Mucosa of stomach (tissue), 1 donor: ENCODE data around the gene CKMT1B.
"Not testable (repeated sequence)": the region's sequence is repeated elsewhere in the genome, so short reads cannot be mapped to it uniquely, and the experiment has no call there.

ENCODE experiments used
- H3K27me3 ChIP-seq: one replicate; pipeline ENCODE4 v1.7.0; 2013; ENCODE audit warnings: mild to moderate bottlenecking, low read length; ENCODE audit not compliant: control insufficient read depth, insufficient read depth
- H3K36me3 ChIP-seq: one replicate; pipeline ENCODE4 v1.7.0; 2013; ENCODE audit warnings: low read length; ENCODE audit not compliant: control insufficient read depth, insufficient read depth
- H3K4me1 ChIP-seq: one replicate; pipeline ENCODE4 v1.7.0; 2013; ENCODE audit warnings: mild to moderate bottlenecking, low read length; ENCODE audit not compliant: control insufficient read depth, insufficient read depth
- H3K4me3 ChIP-seq: one replicate; pipeline ENCODE4 v1.7.0; 2013; ENCODE audit warnings: low read length
- H3K9ac ChIP-seq: one replicate; pipeline ENCODE4 v1.7.0; 2013; ENCODE audit warnings: mild to moderate bottlenecking, low read length, moderate library complexity
- H3K9me3 ChIP-seq: one replicate; pipeline ENCODE4 v1.7.0; 2013; ENCODE audit warnings: mild to moderate bottlenecking, low read length, moderate library complexity; ENCODE audit not compliant: control insufficient read depth
- donor health status: Pancreatic carcinoma.

The CKMT1B gene

GRCh38 chr15:43592841-43593240 is 986 bp upstream of the CKMT1B start:
- not testable (repeated sequence) for H3K4me3 ChIP-seq, H3K9ac ChIP-seq, H3K27me3 ChIP-seq, H3K36me3 ChIP-seq, H3K4me1 ChIP-seq, H3K9me3 ChIP-seq

GRCh38 chr15:43599131-43599530 is 5.3 kb downstream of the CKMT1B start:
- H3K27me3 ChIP-seq, H3K36me3 ChIP-seq, H3K4me1 ChIP-seq, H3K9me3 ChIP-seq, H3K4me3 ChIP-seq, H3K9ac ChIP-seq: not testable (repeated sequence)

- H3K9me3 ChIP-seq, H3K4me3 ChIP-seq, H3K4me1 ChIP-seq, H3K9ac ChIP-seq, H3K27me3 ChIP-seq, H3K36me3 ChIP-seq: not testable (repeated sequence)
Measured at GRCh38 chr15:43600200-43600599, 6.4 kb downstream of the CKMT1B start.

GRCh38 chr15:43602233-43602632 is 8.4 kb downstream of the CKMT1B start:
- not testable (repeated sequence) for H3K4me3 ChIP-seq, H3K27me3 ChIP-seq, H3K36me3 ChIP-seq, H3K9me3 ChIP-seq, H3K4me1 ChIP-seq, H3K9ac ChIP-seq

- not testable (repeated sequence) for H3K9ac ChIP-seq, H3K27me3 ChIP-seq, H3K4me1 ChIP-seq
Measured at GRCh38 chr15:43617750-43618149, 23.9 kb downstream of the CKMT1B start.

GRCh38 chr15:43618700-43619099 is 24.9 kb downstream of the CKMT1B start, which contains the start of gene STRC:
Gene STRC (minus strand): TSS chr15:43618800. CDS start chr15:43618722, 78 bp downstream.
- not testable (repeated sequence) for H3K36me3 ChIP-seq, H3K4me3 ChIP-seq, H3K9me3 ChIP-seq, H3K4me1 ChIP-seq, H3K27me3 ChIP-seq, H3K9ac ChIP-seq

More at GRCh38 chr15:43617750-43618149, 23.9 kb downstream of the CKMT1B start:
- not testable (repeated sequence) for H3K9me3 ChIP-seq, H3K4me3 ChIP-seq, H3K36me3 ChIP-seq

GRCh38 chr15:43622068-43622799 is 28.4 kb downstream of the CKMT1B start:
- H3K4me1 ChIP-seq, H3K36me3 ChIP-seq, H3K27me3 ChIP-seq, H3K4me3 ChIP-seq, H3K9me3 ChIP-seq, H3K9ac ChIP-seq: not testable (repeated sequence)

GRCh38 chr15:43625106-43625505 is 31.3 kb downstream of the CKMT1B start:
- Histone ChIP-seq H3K27me3 (no peaks in the 10 kb centered on the region), H3K9ac (no peak overlapping the region), H3K4me1 (no peaks in the 10 kb centered on the region), H3K9me3 (no peaks in the 10 kb centered on the region), H3K36me3 (no peaks in the 10 kb centered on the region), H3K4me3 (no peak overlapping the region)

GRCh38 chr15:43626937-43627336 is 33.1 kb downstream of the CKMT1B start:
- H3K9ac ChIP-seq, H3K4me1 ChIP-seq, H3K36me3 ChIP-seq, H3K27me3 ChIP-seq, H3K4me3 ChIP-seq, H3K9me3 ChIP-seq: not testable (repeated sequence)

- H3K27me3 ChIP-seq, H3K9me3 ChIP-seq, H3K9ac ChIP-seq, H3K4me1 ChIP-seq, H3K4me3 ChIP-seq, H3K36me3 ChIP-seq: not testable (repeated sequence)
Measured at GRCh38 chr15:43638464-43639204, 44.8 kb downstream of the CKMT1B start.
